GM21619 (cell line): ENCODE results near the gene NPC2.
"Not testable (repeated sequence)": the region's sequence is repeated elsewhere in the genome, so short reads cannot be mapped to it uniquely, and the experiment has no call there.

ENCODE experiments used
- ATAC-seq: cut with Tn5 transposase; IDR thresholded peaks from one replicate; pipeline ENCODE4 v1.9.1; 2021; ENCODE audit not compliant: unreplicated experiment

NPC2 gene

DNA sequence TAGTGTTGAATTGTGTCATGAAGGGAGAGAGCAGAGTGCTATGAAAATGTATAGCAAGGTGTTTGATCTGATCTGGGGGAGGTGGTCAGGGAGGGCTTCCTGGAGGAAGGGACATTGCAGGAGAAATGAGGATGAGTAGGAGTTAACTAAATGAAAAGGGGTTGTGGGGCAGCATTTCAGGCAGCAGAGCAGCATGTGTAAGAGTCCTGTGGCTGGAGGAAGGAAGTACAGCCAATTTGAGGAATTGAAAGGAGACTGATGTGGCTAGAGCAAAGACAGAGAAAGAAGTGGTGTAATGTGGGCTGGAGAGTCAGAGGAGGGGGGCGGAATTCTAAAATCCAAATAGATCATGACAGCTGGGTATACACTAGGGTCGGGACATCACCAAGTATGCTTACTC lies 20.5 kb downstream of the NPC2 start:
- no peak for ATAC-seq

- ATAC-seq, result no peak
These were observed 23.3 kb downstream of the NPC2 start for GRCh38 chr14:74469548-74470518.

DNA sequence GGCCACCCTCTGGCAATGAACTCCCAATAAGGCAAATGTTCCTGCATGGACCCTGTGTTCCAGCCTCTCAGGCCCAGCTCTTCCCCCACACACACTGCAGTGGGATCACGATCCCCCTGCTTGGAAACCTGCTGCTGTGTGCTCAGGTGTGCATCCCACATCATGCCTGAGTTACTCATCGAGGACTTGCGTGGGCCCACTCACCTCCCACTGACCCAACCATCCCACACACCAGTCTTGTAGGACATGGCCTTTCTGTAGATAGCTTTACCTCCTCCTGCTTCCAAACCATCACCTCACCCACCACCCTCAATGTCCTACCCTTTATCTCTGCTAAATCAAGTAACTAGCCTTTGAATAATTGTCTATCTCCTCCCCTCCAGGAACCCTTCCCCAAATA lies 24.6 kb downstream of the NPC2 start:
- no peak for ATAC-seq

DNA sequence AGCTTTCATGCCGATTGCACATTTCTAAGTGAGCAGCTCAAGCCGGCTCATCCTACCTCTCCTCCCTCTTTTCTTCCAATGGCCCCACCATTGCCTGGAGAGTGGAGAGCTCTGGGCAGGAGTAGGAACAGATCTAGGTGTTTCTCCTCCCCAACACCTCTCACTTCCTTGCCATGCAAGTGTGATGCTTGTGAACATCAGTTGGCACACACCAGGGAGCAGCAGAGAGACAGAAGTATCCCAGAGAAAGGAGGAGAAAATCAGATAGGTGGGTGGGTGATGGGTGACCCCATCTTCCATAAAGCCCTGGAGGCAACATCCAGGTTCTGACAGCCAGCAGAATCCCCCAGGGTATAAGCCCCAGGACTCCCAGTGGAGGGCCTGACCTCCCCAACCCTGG lies 27.8 kb downstream of the NPC2 start:
- ATAC-seq, result no peak

DNA sequence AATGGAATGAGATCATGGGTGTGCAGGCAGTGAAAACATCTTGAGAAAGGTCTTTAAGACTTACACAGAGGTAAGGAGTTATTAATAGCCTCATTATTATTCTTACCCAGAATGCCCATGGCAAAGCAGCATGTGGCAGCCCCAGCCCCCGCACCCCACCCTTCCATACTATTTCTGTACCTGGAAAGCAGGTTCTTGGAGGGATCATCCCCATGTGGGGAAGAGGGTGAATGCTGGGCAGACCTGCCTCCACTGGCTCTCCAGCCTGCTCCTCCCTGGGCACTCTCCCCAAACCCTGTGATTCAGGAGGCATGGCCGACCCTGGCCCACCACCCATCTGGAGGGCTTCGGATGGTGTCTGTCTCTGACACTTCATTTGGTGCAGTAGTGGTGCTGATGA lies 28.3 kb downstream of the NPC2 start:
- ATAC-seq, result no peak

- ATAC-seq, result no peak
These were observed 29.4 kb downstream of the NPC2 start for GRCh38 chr14:74463697-74464096.

DNA sequence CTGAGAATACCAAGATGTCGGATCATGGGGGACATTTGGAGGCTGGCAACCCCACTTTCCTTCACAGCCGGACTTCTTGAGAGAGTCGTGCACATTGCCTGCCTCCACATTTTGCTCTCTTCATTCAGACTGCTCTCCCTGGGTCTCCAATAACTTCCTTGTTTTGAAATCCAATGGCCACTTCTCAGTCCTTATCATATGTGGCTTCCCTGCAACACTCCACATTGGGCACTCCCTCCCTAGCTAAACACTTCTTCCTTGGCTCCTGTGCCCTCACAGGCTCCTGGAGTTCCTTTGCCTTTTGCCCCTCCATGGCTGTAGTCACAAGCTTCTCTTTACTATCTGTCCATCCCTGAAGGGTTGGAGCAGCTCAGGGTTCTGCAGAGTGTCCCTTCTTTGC lies 30.1 kb downstream of the NPC2 start:
- ATAC-seq, result no peak

- ATAC-seq, result no peak
These were observed 33.1 kb downstream of the NPC2 start for GRCh38 chr14:74459976-74460375.

DNA sequence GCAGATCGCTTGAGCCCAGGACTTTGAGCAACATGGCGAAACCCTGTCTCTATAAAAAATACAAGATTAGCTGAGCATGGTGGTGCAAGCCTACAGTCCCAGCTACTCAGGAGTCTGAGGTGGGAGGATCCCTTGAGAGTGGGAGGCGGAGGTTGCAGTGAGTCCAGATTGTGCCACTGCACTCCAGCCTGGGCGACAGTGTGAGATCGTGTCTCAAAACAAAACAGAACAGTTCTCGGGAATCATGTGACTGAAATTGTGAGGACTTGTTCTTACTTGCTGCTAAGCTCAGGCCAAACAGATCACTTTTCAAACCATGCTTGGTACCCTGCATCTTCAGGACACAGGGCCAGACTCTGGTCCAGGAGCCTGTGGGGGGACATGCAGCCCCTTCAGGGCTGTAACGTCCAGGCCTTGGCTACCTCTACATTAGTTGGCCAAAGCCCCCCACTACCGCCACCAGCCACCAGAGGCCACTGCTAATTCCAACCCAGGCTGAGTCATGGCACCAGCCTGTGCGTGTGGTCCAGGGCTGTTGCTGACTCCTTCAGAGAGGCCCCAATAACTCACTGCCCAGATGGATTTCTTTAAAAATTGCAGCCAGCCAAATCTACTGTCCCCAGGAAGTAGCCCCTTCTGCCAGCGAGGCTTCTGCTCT lies 33.7 kb downstream of the NPC2 start:
- no peak for ATAC-seq

DNA sequence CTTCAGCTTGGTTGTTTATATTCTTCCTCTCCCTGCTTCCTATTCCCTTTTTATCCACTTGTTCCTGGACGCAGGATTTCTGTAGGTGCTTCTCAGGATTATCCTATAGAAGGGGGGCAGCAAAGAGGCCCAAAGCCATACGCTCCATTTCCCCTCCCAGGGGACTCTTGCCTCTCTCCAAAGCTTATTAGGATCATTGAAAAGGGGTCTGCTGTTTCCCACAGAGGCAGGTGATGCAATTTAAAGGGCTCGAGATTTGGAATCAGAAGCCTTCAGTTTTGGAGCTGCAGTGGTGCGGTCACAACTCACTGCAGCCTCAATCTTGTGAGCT lies 35.6 kb downstream of the NPC2 start:
- ATAC-seq, result no peak

DNA sequence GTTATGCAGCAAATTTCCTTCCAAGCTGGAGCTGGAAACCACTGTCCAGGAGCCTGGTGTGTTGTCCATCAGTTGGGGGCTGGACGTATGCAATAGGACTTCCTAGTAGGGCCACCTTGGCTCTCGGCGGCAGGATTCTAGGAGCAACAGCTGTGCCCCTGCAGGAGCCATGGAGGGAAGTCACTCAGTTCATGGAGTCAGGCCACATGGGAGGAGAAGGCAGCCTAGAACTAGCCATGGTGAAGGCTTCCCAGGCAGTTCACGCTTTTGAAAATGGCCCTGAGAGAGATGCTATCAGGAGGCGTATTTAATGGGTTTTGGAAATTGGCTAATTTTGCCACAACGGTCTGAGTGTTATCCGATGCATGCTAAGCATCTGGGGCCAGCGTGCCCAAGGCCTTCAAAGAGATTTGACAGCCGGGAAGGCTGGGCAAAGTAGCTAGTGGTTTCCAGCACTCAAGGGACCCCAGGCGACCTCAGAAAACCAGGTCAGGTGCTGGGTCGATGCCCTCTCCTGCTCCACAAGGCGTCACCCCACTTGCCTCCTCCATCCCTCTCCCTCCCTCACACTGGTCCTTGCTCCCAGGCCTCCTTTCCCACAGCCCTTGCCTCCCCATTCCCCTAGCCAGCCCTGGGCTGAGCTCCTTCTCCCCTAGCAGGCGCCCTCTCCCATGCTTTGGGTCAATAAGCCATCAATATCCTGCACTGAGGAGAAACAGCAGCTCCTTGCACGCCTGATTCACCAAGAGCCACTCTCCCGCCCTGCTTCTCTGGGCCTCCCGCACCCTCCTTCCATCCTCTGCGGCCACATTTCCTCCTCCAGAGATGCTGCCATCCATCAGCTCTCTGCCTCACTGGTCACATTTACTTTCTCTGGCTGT lies 36.2 kb downstream of the NPC2 start:
- no peak for ATAC-seq

DNA sequence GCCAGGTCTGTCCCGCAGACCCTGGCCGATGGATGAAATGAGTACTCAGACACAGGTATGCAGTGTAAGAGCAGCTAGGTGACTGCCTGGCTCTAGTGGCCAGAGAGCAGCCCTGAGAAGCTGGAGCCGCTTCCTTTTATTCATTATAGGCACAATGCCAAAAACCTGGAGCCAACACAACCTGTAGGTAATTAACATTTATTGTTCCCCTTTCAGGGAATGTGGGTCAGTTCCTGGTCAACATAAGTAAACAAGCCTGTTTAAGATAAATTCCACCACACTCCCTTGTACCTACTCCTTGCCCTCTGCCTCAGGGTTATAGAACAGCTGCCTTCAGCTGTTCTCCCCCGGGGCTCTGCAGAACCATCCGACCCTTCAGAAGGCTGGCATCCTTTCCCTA lies 38.7 kb downstream of the NPC2 start:
- ATAC-seq, result not testable (repeated sequence)

DNA sequence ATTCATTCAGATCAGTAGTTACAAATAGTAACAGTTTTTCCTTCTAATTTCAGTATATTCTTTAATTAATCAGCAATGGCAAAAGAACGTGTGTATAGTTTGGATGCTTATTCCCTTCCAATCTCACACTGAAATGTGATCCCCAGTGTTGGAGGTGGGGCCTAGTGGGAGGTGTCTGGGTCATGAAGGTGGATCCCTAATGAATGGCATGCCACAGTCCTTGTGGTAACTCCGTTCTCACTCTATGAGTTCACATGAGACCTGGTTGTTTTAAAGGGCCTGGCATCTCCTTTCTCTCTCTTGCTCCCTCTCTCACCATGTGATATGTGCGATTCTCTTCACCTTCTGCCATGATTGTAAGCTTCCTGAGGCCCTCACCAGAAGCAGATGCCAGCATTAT lies 48.2 kb downstream of the NPC2 start:
- ATAC-seq, result no peak

GRCh38 chr14:74442757-74443156 lies 50.3 kb downstream of the NPC2 start:
- no peak for ATAC-seq

- ATAC-seq, result no peak
These were observed 52.0 kb downstream of the NPC2 start for GRCh38 chr14:74441113-74441512.

GRCh38 chr14:74438351-74438915 lies 54.7 kb downstream of the NPC2 start:
- no peak for ATAC-seq

- no peak for ATAC-seq
These were observed 55.5 kb downstream of the NPC2 start for GRCh38 chr14:74437496-74438053.

GRCh38 chr14:74434294-74434693 lies 58.8 kb downstream of the NPC2 start:
- no peak for ATAC-seq

- ATAC-seq, result no peak
These were observed 63.1 kb downstream of the NPC2 start for GRCh38 chr14:74429991-74430390.
